ENCODE measurements around the gene GRN. TPM values are rescaled to one million over a fixed set of nuclear protein-coding genes. Genes with fewer than 3 reads are reported as not detected.

GRN gene
- total RNA-seq, 1 experiment from 2014 or later, result 127 TPM

GRCh38 chr17:44345454-44346026, 438 bp downstream of the GRN start:
- H3K36me3 Mint-ChIP-seq (ENCODE audit: insufficient read depth in 1 of 3, low read depth in 3 of 3), result peaks cover 0 to 3% (median 0%) of the 10 kb centered on the region in 3 experiments; a peak in 1 of 7 replicates
- TF ChIP-seq, protein P1, sequence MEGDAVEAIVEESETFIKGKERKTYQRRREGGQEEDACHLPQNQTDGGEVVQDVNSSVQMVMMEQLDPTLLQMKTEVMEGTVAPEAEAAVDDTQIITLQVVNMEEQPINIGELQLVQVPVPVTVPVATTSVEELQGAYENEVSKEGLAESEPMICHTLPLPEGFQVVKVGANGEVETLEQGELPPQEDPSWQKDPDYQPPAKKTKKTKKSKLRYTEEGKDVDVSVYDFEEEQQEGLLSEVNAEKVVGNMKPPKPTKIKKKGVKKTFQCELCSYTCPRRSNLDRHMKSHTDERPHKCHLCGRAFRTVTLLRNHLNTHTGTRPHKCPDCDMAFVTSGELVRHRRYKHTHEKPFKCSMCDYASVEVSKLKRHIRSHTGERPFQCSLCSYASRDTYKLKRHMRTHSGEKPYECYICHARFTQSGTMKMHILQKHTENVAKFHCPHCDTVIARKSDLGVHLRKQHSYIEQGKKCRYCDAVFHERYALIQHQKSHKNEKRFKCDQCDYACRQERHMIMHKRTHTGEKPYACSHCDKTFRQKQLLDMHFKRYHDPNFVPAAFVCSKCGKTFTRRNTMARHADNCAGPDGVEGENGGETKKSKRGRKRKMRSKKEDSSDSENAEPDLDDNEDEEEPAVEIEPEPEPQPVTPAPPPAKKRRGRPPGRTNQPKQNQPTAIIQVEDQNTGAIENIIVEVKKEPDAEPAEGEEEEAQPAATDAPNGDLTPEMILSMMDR (conservative IDR thresholded peaks at IDR 0.05), result peak; percentile 74
- H3K4me1 Mint-ChIP-seq, result peaks cover 8% of the 10 kb centered on the region in 2 experiments
- H3K27me3 Mint-ChIP-seq (ENCODE audit: low read depth), result peaks cover 30% of the 10 kb centered on the region
- no peaks in the 10 kb centered on the region for H3K4me1 ChIP-seq (ENCODE audit: insufficient read depth, low read length)
- no peaks in the 10 kb centered on the region for H3K79me2 ChIP-seq (ENCODE audit: insufficient read depth, low read length)
- H4K8ac ChIP-seq (replicated peaks; ENCODE audit: insufficient read length, low read depth, low read length), result no peak overlapping the region
- no peak overlapping the region for H2BK15ac ChIP-seq (ENCODE audit: low read depth, low read length)
- peak; percentile 88 for DNase-seq
- H3T11ph ChIP-seq (ENCODE audit: low read length), result no peak overlapping the region
- no peak overlapping the region for H3K18ac ChIP-seq (ENCODE audit: insufficient read length, low read depth, low read length)
- H4K5ac ChIP-seq (ENCODE audit: insufficient read length, low read depth, low read length), result no peak overlapping the region
- no peak overlapping the region for H3K27ac ChIP-seq (ENCODE audit: insufficient read length, low read depth, low read length)
- H3K4me2 ChIP-seq (ENCODE audit: insufficient read depth, insufficient read length, low read length), result peak overlapping the region; percentile 89
- no peaks in the 10 kb centered on the region for H3K9me3 Mint-ChIP-seq
- peak overlapping the region; percentile 73 to 85 (median 85); a peak in 6 of 7 replicates for H3K27ac Mint-ChIP-seq
- peak overlapping the region; percentile 82 to 94 for H3K4me3 Mint-ChIP-seq
- H2BK5ac ChIP-seq (ENCODE audit: insufficient read length, low read length), result no peak overlapping the region
- WGBS (ENCODE audit: extremely low coverage, insufficient read length, low lambda C conversion rate), result no CpG with 5 or more reads among the region's 21 CpGs
- peaks cover 5% of the 10 kb centered on the region for H3K23me2 ChIP-seq (ENCODE audit: insufficient read length, low read depth, low read length, poor library complexity, severe bottlenecking)
- H2BK12ac ChIP-seq (ENCODE audit: insufficient read length, low read depth, low read length), result no peak overlapping the region
- H2BK20ac ChIP-seq (ENCODE audit: low read depth, low read length, poor library complexity, severe bottlenecking), result no peak overlapping the region
- no peak overlapping the region for H3K14ac ChIP-seq (ENCODE audit: insufficient read depth, low read length)
- H3K56ac ChIP-seq (ENCODE audit: insufficient read length, low read depth, low read length), result no peak overlapping the region
- no peaks in the 10 kb centered on the region for H3K9me3 ChIP-seq (ENCODE audit: control insufficient read depth, low read depth, low read length)
- H3K9ac ChIP-seq (ENCODE audit: extremely low read depth, insufficient read length, low read length), result peak overlapping the region; percentile 25
- H2BK120ac ChIP-seq (ENCODE audit: low read depth, low read length, poor library complexity, severe bottlenecking), result no peak overlapping the region
- no peaks in the 10 kb centered on the region for H4K20me1 ChIP-seq (ENCODE audit: control insufficient read depth, insufficient read depth, insufficient read length)
- H4K91ac ChIP-seq (ENCODE audit: insufficient read length, low read depth, low read length), result no peak overlapping the region
- H3K79me1 ChIP-seq (ENCODE audit: insufficient read depth, low read depth, low read length, poor library complexity, severe bottlenecking), result no peaks in the 10 kb centered on the region
- H2AK5ac ChIP-seq (ENCODE audit: insufficient read length, low read length), result no peak overlapping the region
- H3K23ac ChIP-seq (ENCODE audit: insufficient read length, low read depth, low read length), result no peak overlapping the region
- no peak overlapping the region for H3K4ac ChIP-seq (ENCODE audit: low read depth, low read length)
- no peaks in the 10 kb centered on the region for H3K27me3 ChIP-seq (ENCODE audit: insufficient read depth, low read length)
- H2AFZ ChIP-seq (ENCODE audit: low read length), result no peak overlapping the region

All from H9 (cell line).